HS-5 (cell line): Measurements from ENCODE around the gene NEGR1.

Experiments
- DNase-seq: peaks from one replicate; pipeline ENCODE4 v3.0.0-alpha.2; 2012; ENCODE audit warnings: low read depth

The NEGR1 gene

DNA sequence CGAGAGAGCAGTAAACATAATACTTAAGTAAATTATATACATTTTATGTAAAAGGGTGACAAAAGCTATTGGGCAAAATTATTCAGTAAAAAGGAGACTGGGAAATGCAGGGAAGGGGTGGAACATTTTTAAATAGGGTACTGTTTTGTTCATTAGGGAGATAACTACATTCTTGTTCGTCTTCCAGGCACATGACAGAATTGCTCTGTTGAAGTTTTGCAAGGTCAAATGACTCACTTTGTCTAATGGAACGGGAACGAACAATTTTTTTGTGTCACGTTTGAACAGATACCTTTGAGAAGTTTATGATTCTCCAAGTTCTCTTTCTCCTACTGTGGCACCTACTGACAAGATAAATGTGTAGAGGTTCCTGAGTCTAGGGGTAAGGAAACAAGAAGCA lies 819.2 kb downstream of the NEGR1 start:
- peak; percentile 18 for DNase-seq

DNA sequence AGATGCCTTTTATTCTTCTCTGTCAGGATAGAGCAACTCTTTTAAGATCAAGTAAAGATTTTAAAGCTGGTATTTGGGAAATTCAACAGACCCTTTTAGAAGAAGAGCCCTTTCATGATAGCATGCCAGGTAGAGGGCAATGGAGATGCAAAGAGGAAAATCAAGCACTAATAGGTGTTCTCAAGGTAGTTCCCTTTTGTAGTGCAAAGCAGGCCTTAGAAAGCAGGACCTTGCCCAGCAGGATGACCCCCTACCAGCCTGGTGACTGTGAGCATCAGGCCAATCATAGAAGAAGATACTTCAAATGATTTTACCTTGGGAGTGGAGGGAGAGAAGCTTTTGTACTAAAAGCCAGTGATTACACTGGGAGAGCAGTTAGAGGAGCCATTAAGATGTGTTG lies 820.1 kb downstream of the NEGR1 start:
- DNase-seq, result no peak

DNA sequence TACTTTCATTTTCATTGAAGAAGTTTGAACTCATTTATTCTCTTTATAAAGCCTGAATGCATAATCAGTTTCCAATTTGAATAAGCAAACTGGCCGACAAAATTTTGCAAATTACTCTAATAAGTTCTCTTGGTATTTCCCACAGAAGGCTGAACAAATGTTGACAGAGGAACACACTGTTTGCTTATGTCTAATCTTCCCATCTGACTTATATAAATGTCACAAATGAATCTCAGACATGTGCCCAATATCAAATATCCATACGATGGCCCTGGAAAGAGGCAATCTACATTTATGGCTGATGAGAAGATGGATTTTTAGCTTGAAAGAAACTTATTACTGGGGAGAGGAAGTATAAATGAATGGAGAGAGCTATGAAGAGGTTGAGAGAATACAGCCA lies 820.9 kb downstream of the NEGR1 start:
- DNase-seq, result no peak

DNA sequence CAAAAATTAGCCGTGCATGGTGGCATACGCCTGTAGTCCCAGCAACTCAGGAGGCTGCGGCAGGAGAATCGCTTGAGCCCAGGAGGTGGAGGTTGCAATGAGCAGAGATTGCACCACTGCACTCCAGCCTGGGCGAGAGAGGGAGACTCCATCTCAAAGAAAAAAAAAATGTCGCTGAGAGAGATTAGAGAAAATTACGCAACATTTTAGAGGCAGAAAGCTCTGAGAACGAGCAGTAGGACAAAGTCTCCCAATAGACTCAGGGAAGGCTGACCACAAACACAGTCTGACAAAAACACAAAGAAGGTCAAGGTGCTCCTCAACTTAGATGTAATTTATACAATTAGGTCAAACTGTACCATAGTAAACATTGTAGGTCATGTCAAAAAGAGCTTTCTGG lies 833.9 kb downstream of the NEGR1 start:
- DNase-seq, result no peak

DNA sequence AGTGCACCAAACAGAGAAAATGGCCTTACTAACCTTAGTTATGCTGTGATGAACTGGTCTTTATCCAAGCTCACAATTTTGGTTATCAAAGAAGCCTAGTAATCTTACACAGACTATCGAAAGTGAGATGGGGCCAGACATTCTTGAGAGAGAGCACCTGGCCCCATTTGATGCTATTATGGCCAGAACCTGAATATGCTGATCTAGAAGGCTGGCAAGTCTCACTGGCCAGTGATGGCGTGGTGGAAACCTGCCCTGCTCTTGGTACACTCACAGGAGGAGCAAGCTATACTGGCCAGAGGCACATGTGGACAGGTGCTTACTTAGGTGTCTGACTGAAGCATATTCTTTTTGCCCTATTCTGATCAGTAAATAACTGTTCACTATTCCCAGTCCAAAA lies 843.7 kb downstream of the NEGR1 start:
- DNase-seq, result no peak

DNA sequence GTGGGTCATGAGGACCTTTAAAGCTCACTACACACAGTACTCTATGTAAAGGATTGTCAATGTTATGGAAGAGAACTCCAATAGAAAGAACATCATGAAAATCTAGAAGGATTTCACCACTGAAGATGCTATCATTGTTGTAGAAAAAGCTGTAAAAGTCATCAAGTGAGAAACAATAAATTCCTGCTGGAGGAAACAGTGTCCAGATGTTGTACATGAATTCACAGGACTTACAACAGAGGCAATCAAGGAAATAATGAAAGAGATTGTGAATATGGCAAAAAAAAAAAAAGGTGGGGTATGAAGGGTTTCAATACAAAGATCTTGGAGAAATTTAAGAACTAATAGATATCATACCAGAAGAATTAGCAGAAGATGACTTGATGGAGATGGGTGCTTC lies 846.4 kb downstream of the NEGR1 start:
- no peak for DNase-seq

DNA sequence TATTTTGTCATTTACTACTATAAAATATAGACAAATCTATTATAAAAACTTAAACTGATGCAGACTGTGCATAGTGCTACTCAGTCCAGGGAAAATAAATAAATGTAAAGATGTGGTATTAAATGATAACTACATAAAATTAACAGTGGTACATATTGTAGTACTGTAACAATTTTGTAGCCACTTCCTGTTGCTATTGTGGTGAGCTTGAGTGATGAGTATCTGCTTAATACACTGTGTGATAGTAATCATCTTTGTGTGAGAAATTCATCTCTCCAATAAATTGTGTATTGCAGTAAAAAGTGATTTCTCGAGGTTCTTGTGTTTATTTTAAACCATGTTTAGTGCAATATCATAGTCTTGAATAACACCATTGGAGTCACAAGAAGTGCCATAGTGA lies 848.1 kb downstream of the NEGR1 start:
- DNase-seq, result no peak

DNA sequence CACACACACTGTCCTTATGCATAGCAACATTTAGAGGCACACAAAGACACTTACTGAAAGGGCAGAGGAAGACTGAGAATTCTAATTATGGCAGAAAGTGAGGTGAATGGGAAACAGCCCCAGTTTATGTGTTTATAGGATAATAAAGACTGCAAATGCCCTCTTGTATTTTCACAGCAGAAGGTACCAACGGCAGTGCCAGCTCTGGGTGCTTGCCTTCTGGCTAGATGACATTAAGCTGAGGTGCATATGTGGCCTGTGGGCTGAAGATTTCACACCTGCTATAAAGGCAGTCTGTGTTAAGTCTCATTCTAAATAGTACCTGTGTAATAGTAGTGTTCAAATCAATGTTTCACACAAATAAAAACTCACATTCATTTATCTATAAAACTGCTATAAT lies 854.3 kb downstream of the NEGR1 start:
- no peak for DNase-seq

DNA sequence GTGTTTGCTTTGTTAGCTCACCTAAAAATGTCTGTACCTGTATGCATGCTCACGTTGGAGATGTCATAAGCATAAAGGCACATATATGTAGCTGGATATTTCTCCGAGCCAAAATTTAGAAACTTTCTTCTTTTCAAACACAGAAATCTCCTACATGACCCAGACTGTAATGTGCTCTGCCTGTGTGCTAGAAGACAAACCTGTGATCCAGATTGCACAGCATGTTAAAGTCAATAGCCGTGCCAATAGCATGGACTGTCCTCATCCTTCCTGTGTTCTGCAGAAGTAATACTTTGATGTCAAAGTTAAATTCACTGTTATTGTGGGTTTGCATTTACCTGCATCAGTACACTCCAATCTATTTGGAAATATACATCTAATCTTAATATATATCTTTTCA lies 855.3 kb downstream of the NEGR1 start:
- DNase-seq, result no peak

DNA sequence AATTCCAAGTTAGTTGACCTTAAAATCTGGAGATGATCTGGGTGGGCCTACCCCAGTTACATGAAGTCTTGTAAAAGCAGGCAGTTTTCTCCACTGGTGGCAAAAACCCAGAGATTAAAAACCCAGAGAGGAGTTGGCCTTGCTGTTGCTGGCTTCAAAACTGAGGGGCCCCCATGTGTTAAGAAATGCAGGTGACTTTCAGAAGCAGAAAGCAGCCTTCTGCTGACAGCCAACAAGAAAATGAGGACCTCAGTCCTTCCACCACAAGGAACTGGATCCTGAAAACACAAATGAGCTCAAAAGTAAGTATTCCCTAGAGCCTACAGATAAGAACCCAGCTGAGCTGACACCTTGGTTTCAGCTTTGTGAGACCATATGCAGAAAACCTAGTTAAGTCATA lies 857.8 kb downstream of the NEGR1 start:
- DNase-seq, result no peak

DNA sequence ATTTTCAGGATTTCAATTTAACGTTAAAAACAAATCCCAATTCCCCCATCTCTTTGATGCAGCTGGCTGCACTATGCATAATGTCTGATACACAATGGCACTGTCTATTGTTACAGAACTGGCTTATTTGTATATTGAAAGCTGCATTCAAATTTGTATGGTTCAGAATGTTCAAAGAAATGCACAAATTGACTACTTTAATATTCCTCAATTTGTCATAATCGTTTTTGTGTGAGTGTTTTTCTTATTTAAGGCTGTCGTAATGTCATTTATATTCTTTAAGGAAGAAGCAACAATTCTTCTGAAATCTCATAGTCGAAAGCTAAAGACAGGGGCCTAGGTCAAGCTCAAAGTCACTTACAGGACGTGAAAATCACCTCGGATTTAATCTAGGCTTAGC lies 860.1 kb downstream of the NEGR1 start:
- no peak for DNase-seq

DNA sequence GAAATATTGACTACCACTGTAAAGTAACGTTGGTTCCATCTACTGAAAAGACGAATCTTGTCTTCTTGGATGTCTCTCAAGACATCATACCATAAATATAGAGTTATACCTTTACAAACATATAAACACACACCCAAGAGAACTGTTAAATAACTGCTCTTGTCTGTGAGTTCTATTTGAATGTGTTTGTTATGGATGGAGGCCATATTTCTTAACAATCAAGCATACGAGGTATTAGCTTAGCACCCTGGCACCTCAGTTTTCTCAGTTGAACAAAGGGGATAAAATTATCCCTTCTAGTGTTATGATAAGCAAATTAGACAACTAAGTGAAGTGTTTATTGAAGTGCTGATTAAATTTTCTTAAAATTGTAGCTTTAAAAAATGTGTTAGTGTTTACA lies 864.9 kb downstream of the NEGR1 start:
- no peak for DNase-seq

DNA sequence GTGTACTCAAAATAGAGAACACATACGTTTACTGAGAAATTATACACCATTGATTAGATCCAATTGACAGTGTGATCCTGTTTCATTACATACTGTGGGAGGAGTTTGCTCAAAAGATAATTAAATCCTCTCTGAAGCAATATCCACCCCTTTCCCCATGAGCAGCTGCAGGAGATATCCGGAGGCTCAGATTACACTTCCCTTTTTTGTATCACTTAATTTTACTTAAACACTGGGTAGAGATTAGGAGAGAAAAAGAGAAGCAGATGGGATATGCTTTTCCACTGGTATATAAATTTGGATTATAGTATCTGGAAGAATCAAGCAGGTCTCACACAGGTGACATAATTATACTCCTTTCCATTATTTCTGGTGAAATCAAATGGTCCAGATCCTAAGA lies 868.2 kb downstream of the NEGR1 start:
- no peak for DNase-seq

DNA sequence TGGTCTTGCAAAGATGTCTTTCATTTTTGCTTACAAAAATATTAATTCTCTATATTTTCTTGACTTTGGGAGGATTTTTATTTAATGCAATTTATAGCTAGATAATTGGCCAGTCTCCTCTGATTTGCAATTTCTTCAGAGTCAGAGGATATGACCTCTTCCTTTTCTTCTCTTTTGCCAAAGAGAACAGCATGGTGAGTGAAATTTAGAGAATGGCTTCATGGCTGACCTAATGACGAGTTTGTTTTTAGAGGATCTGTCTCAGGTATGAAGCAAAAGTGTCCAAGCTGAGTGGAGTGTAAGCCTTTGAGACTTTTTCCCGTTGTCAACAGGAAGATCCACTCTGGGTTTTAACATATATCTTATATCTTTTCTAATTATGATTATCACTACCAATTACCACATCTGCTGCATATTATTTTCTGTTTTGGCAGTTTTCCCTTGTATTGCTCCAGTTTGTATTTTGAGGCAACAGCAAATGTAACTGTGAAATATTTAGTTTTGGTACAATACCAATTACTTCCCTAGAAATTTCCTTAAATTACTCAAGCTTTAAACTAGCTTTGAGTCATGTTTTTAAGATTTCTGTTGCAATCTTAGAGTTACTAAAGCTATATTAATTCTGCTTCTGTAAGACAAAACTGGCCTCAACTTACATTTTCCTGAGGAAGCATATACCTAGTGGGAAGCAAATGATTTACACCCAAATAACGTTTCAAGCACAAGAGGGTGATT lies 868.7 kb downstream of the NEGR1 start:
- no peak for DNase-seq

DNA sequence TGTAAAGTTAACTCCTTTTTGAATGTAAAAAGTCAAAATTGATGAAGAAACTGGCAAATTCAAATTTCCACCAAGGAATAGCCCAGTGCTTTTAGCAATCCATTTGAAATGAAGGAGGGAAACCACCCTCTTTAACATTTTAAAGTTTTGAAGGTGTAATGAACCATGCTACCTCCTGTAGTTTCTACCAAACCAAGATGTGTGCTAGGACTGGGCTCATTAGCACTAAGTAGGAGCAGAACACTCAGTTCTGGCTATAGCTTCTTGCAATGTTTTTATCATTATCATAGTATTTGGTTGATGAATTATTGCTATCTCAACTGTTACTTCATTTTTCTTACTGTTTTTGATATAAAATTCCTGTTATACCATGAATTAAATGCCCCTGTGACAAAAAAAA lies 882.3 kb downstream of the NEGR1 start:
- DNase-seq, result no peak

DNA sequence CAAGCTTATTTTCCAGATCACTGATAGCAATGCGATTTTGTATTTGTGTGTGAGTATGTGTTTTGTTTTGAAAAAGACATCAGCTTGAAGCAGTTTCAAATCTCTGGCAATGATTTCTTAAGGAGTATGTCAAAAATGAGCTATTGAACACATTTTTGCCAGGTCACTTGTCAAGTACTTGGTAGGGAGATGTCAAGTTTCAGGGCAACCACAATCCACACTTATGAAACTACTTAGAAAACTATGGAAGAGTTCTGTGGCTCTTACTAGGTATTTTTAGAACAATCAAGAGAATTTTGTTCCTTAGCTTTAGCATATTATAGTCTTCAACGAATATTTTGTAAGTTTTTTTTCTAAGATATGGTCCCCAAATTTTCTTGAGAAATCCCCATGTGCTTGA lies 882.7 kb downstream of the NEGR1 start:
- DNase-seq, result no peak

DNA sequence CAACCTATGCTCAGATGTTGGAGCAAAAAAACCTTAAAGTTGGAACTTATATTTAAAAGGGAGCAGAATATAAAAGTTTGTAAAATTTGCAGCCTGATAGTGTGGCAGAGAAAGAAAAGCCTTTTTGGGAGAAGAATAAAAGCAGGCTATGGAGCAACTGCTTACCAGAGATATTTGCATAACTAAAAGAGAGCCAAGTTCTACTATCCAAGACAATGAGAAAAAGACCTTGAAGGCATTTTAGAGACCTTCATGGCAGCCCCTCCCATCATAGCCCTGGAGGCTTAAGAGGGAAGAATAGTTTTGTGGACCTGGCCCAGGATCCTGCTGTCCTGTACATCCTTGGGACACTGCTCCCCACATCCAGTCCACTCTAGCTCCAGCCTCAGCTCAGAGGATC lies 889.0 kb downstream of the NEGR1 start:
- DNase-seq, result no peak

DNA sequence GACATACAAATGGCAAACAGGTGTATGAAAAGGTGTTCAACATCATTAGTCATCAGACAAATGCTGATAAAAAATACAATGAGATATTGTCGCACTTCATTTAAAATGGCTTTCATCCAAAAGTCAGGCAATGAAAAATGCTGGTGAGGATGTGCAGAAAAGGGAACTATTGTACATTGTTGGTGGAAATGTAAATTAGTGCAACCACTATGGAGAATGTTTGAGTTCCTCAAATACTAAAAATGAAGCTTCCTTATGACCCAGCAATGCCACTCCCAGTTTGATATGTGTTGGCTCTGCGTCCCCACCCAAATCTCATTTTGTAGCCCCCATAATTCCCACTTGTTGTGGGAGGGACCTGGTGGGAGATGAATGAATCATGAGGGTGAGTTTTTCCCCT lies 891.8 kb downstream of the NEGR1 start:
- no peak for DNase-seq

DNA sequence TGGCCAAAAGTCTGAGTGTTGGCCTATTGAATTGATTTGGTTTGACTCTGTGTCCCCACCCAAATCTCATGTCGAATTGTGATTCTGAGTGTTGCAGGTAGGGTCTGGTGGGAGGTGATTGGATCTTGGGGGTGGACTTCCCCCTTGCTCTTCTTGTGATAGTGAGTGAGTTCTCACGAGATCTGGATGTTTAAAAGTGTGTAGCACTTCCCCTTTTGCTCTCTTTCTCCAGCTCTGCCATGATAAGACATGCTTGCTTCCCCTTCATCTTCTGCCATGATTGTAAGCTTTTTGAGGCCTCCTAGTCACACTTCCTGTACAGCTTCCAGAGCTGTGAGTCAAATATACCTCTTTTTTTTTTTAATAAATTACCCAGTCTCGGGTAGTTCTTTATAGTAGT lies 904.5 kb downstream of the NEGR1 start:
- no peak for DNase-seq

DNA sequence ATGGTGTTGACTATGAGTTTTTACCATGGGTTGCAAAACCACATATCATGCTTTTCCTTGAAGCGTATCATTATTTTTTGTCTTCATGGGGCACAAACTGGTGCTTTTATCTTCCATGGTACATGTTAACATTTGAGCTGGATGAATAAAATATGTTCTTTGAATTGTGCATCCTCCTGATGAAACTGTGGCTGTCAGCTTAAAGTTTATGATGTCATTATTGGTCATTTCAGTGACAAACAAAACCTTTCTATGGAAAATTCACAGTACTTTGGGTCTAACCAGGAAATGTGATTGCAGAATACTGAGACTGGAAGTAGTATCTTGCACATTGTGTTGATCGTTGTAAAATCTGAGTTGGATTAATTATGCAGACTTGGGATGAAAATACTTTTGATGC lies 909.8 kb downstream of the NEGR1 start:
- no peak for DNase-seq

DNA sequence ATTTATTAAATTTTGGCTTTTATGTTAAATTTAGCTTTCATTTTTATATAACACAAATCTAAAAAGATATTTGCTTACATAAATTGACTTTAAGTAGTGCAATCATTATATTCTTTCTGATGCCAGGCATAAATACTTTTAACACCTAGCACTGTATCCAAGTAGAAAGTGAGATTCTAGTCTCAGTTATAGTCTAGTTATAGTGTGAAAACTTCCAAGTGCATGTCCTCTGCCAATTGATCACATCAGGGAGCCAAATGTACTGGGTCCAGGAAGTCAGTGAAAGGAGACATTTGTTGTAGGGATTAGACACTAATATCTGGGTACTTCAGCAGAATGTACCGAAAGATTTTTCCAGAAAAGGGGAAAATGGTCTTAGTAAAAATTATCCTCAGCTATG lies 910.8 kb downstream of the NEGR1 start:
- DNase-seq, result no peak

DNA sequence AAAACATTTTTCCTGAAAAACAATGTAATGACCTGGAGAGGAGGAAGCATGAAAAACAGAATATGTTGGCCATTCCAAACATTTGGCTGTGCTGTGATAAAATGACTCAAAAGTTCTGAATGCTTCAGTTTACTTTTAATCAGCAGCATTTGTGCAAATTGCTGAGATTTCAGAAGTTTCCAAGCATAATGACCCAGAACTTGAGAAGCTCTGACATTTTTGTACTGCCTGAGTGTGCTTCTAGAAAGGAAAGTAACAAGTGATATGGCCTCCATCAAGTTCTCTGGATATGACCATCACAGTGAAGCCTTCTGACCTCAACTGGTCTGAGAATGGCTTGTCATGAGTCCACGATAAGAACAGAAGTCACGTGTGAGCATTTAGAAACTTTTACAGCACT lies 918.1 kb downstream of the NEGR1 start:
- no peak for DNase-seq

DNA sequence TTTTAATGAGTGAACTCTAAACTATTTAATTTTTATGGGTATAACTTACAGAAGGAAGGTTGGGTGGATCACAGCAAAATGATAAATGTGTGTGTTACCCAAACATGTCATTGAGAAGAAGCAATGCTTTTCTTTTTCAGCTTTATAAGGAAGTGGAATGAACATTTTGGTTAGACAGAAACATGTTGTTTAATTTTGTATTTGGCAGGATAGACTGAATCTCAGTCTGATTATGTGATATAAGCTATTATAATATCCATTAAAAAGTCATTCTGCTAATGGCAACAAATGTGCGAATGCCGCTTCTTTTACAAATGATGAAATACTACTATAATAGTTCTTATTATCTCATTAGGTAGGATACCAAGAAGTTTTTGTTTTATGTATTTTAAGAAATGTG lies 919.6 kb downstream of the NEGR1 start:
- no peak for DNase-seq

DNA sequence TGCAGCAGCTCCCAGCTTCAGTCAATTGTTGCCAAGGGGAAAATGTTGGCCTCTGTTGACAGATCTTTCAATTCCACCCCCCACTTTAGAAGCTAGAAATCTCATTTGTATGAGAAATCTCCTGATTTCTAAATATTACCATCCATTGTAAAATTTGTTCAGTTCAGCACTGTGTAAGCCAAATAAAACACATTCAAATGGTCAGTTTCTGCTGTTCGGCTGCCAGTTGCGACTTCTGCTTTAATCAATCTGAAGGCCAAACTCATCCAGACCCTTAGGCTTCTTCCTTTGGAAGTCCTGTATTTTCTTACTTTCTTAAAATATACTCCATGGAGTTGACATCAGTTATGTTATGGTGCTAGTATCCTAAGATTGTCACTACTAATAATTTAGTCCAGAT lies 920.3 kb downstream of the NEGR1 start:
- DNase-seq, result no peak

DNA sequence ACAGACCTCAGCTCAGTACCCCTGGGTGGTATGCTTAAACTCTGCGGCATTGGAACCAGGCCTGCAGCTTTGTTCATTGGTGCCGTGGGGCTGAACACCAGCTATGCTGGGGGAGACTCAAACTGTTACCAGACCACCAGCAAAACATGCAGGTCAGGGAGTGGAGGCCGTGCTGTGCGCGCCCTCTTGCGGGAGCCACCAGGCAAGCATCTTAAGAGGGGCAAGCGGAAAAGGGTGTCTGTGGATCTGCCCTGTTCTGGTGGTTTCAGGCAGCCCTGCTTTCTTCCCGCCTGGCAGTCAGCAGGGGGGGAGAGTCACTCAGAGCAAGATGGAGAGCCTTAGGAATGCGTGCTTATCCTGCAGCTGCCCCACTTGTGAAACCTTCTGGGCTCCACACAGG lies 924.6 kb downstream of the NEGR1 start:
- no peak for DNase-seq
